H1 (cell line): ENCODE results near the gene C20orf144.

Experiments
- ATF3 ChIP-seq: IDR thresholded peaks from 2 replicates; pipeline ENCODE4 v1.6.1; 2011; ENCODE audit warnings: low read depth, mild to moderate bottlenecking, low read length; ENCODE audit not compliant: insufficient read depth
- CHD2 ChIP-seq: IDR thresholded peaks from 2 replicates; pipeline ENCODE4 v1.6.1; 2012; ENCODE audit warnings: low read length, improper control_type of control experiment
- CTCF ChIP-seq, 3 experiments: IDR thresholded peaks; 1 replicate in 2 of 3; 2 replicates in 1 of 3; pipeline versions ENCODE4 v1.5.1 to v1.6.1; 2011; ENCODE audit warnings: low read length in 3 of 3, mild to moderate bottlenecking in 3 of 3, inconsistent platforms in 2 of 3, low read depth in 1 of 3, moderate library complexity in 1 of 3; ENCODE audit not compliant: insufficient read depth in 1 of 3; ENCODE audit errors: control extremely low read depth in 1 of 3
- EZH2 ChIP-seq: fragments of 200-600 bp; sonication (generic); IDR thresholded peaks from 2 replicates; pipeline ENCODE4 v1.7.1; 2012; ENCODE audit warnings: low read depth, mild to moderate bottlenecking, moderate library complexity, low read length, inconsistent platforms; ENCODE audit not compliant: severe bottlenecking
- HDAC6 ChIP-seq: IDR thresholded peaks from one replicate; pipeline ENCODE4 v1.7.1; 2012; ENCODE audit warnings: low read depth, mild to moderate bottlenecking, inconsistent platforms, low read length, moderate library complexity
- MAX ChIP-seq: IDR thresholded peaks from 2 replicates; pipeline ENCODE4 v1.6.1; 2012; ENCODE audit warnings: inconsistent platforms
- POLR2A ChIP-seq, 2 experiments: IDR thresholded peaks; 1 replicate in 1 of 2; 2 replicates in 1 of 2; pipeline ENCODE4 v1.6.1; 2011; ENCODE audit warnings: low read depth in 2 of 2, low read length in 2 of 2, mild to moderate bottlenecking in 2 of 2; ENCODE audit errors: control extremely low read depth in 1 of 2
- POLR2AphosphoS5 ChIP-seq: IDR thresholded peaks from 2 replicates; pipeline ENCODE4 v1.6.1; 2011; ENCODE audit warnings: low read depth, low read length
- RAD21 ChIP-seq, 2 experiments: IDR thresholded peaks in 1 of 2; conservative IDR thresholded peaks in 1 of 2; 2 replicates each; pipeline ENCODE4 v1.6.1; 2011; ENCODE audit warnings: low read depth in 2 of 2, low read length in 2 of 2, improper control_type of control experiment in 1 of 2, inconsistent platforms in 1 of 2, mild to moderate bottlenecking in 1 of 2, moderate library complexity in 1 of 2
- SIRT6 ChIP-seq: IDR thresholded peaks from one replicate; pipeline ENCODE4 v1.7.1; 2012; ENCODE audit warnings: low read length, inconsistent platforms
- SP2 ChIP-seq: IDR thresholded peaks from 2 replicates; pipeline ENCODE4 v1.6.1; 2012; ENCODE audit warnings: mild to moderate bottlenecking, low read length, inconsistent platforms
- TBP ChIP-seq: IDR thresholded peaks from 2 replicates; pipeline ENCODE4 v1.6.1; 2011; ENCODE audit warnings: low read depth, low read length, improper control_type of control experiment
- ZNF274 ChIP-seq: IDR thresholded peaks from 2 replicates; pipeline ENCODE4 v1.7.0; 2012; ENCODE audit warnings: low read length, borderline replicate concordance; ENCODE audit errors: extremely low read depth
- TF ChIP-seq, protein P1 (sequence below): IDR thresholded peaks from 2 replicates; pipeline ENCODE4 v1.6.1; 2012; ENCODE audit warnings: low read length, inconsistent platforms

DNA sequence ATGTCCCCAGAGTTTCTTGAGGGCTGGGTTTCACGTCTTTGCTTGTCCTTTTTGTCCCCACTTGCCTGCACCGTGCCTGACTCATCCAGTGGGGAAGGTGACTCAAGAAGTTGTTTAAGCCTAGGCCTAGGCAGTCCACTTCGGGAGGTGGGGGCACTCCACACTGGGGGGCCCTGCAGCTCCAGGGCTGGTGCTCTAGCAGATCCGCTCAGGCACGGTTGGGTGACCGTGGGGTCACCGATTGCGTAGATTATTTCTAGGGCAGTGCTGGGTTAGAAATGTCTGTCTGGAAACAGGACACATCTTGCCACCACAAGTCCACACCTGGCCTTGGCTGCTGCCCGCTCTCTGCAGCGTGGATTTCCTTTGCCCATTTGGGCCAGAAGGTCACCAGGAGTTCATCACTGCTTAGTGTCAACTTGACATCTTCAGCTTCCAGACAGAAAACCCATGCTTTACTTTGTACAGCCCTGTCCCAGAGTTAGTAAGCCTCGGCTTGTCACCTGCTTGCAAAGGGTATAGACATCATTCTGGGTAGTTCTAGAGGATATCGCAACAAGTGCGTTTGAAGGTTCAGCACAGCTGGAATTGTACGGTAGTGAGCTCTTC, 13.6 kb upstream of the C20orf144 start:
- TF ChIP-seq MAX: no peak
- no peak for TF ChIP-seq CTCF (IDR thresholded peaks at IDR 0.05; ENCODE audit: control extremely low read depth in 1 of 3, insufficient read depth in 1 of 3, low read depth in 1 of 3, low read length in 3 of 3)
- TF ChIP-seq POLR2AphosphoS5: 0 out of 2 replicates have a peak, but pooled peaks have one; percentile 23
- no peak for TF ChIP-seq ATF3
- no peak for TF ChIP-seq RAD21 (IDR thresholded peaks at IDR 0.05 in 1 of 2, conservative IDR thresholded peaks at IDR 0.05 in 1 of 2; ENCODE audit: low read depth in 2 of 2, low read length in 2 of 2)
- TF ChIP-seq POLR2A (IDR thresholded peaks at IDR 0.05; ENCODE audit: control extremely low read depth in 1 of 2, low read depth in 2 of 2, low read length in 2 of 2): no peak; a peak in 1 of 3 replicates
- TF ChIP-seq ZNF274: no peak
- no peak for TF ChIP-seq EZH2
- TF ChIP-seq, protein P1, sequence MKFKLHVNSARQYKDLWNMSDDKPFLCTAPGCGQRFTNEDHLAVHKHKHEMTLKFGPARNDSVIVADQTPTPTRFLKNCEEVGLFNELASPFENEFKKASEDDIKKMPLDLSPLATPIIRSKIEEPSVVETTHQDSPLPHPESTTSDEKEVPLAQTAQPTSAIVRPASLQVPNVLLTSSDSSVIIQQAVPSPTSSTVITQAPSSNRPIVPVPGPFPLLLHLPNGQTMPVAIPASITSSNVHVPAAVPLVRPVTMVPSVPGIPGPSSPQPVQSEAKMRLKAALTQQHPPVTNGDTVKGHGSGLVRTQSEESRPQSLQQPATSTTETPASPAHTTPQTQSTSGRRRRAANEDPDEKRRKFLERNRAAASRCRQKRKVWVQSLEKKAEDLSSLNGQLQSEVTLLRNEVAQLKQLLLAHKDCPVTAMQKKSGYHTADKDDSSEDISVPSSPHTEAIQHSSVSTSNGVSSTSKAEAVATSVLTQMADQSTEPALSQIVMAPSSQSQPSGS: no peak
- TF ChIP-seq SP2: no peak
- no peak for TF ChIP-seq HDAC6
- TF ChIP-seq SIRT6: no peak
- no peak for TF ChIP-seq TBP
- no peak for TF ChIP-seq CHD2
